Large intestine (tissue), 12 donors: ENCODE data around the gene LDB2. TPM values are rescaled to one million over a fixed set of nuclear protein-coding genes. Genes with fewer than 3 reads are reported as not detected.
"Not testable (repeated sequence)": the region's sequence is repeated elsewhere in the genome, so short reads cannot be mapped to it uniquely, and the experiment has no call there.

Experiments
- DNase-seq, 2 donors: peaks; one replicate each; pipeline versions ENCODE4 v3.0.0 to v3.0.0-alpha.2; 2013
- H3K27ac ChIP-seq: one replicate; pipeline ENCODE4 v1.5.1; 2013; ENCODE audit warnings: low read length
- H3K27me3 ChIP-seq: 2 replicates; pipeline ENCODE4 v1.6.1; 2013; ENCODE audit warnings: low read length; ENCODE audit not compliant: control insufficient read depth, insufficient read depth
- H3K36me3 ChIP-seq: 2 replicates; pipeline ENCODE4 v1.6.1; 2013; ENCODE audit warnings: low read length; ENCODE audit not compliant: control insufficient read depth, insufficient read depth
- H3K4me1 ChIP-seq: one replicate; pipeline ENCODE4 v1.6.1; 2013; ENCODE audit warnings: low read length; ENCODE audit not compliant: control insufficient read depth, insufficient read depth
- H3K4me3 ChIP-seq: one replicate; pipeline ENCODE4 v1.5.1; 2013; ENCODE audit warnings: low read length
- H3K9me3 ChIP-seq: one replicate; pipeline ENCODE4 v1.6.1; 2013; ENCODE audit warnings: mild to moderate bottlenecking, low read depth, low read length, moderate library complexity; ENCODE audit not compliant: control insufficient read depth
- WGBS: methylation state at CpG from one replicate; pipeline ENCODE4 v1.1.5; 2013; ENCODE audit warnings: low lambda C conversion rate; ENCODE audit not compliant: insufficient coverage; 5-methylcytosine and 5-hydroxymethylcytosine counted together
- long read RNA-seq, 11 donors: transcript quantifications; one replicate each; lab custom pipeline, GENCODE V29; 2026
- polyA plus RNA-seq: library from polyadenylated mRNA; unstranded; fragments of 120-200 nt; gene quantifications from one replicate; pipeline ENCODE4 v1.2.1, GENCODE V29; 2013

The LDB2 gene
- 17.2 TPM for polyA plus RNA-seq
- long read RNA-seq, donor 1, partial matches to known transcripts: 0 of 2 reads
- long read RNA-seq, donor 1, other reads (novel, unspliced or antisense): 0 of 2 reads
- long read RNA-seq, donor 2, partial matches to known transcripts: 0 of 1 reads
- long read RNA-seq, donor 2, other reads (novel, unspliced or antisense): 0 of 1 reads
- long read RNA-seq, donor 3, partial matches to known transcripts: 0 of 2 reads
- long read RNA-seq, donor 3, other reads (novel, unspliced or antisense): 0 of 2 reads
- long read RNA-seq, donor 4: 0 reads
- long read RNA-seq, donor 5, partial matches to known transcripts: 0 of 3 reads
- long read RNA-seq, donor 5, other reads (novel, unspliced or antisense): 0 of 3 reads
- long read RNA-seq, donor 6, partial matches to known transcripts: 0 of 6 reads
- long read RNA-seq, donor 6, other reads (novel, unspliced or antisense): 0 of 6 reads
- long read RNA-seq, donor 7: 0 reads
- long read RNA-seq, donor 8, partial matches to known transcripts: 0 of 3 reads
- long read RNA-seq, donor 8, other reads (novel, unspliced or antisense): 0 of 3 reads
- long read RNA-seq, donor 9, partial matches to known transcripts: 0 of 1 reads
- long read RNA-seq, donor 9, other reads (novel, unspliced or antisense): 0 of 1 reads
- long read RNA-seq, donor 10, partial matches to known transcripts: 0 of 3 reads
- long read RNA-seq, donor 10, other reads (novel, unspliced or antisense): 0 of 3 reads
- long read RNA-seq, donor 11, partial matches to known transcripts: 0 of 1 reads
- long read RNA-seq, donor 11, other reads (novel, unspliced or antisense): 0 of 1 reads

- no peaks in the 10 kb centered on the region for H3K9me3 ChIP-seq
- no peaks in the 10 kb centered on the region for H3K27me3 ChIP-seq
- H3K4me3 ChIP-seq: peak within 1 kb of the TSS; percentile 48
- no peaks in the 10 kb centered on the region for H3K4me1 ChIP-seq
- DNase-seq: peak; percentile 45 to 55
- WGBS: no CpG with 5 or more reads among the region's 18 CpGs
- no peaks in the 10 kb centered on the region for H3K36me3 ChIP-seq
- peak within 1 kb of the TSS; percentile 30 for H3K27ac ChIP-seq
These were observed at the start of gene LDB2 for GRCh38 chr4:16897991-16898827. TSS of gene LDB2 (minus strand) at chr4:16898645.

- Histone ChIP-seq H3K27ac (no peak overlapping the region), H3K9me3 (no peaks in the 10 kb centered on the region), H3K36me3 (no peaks in the 10 kb centered on the region), H3K4me1 (no peaks in the 10 kb centered on the region), H3K4me3 (no peak overlapping the region), H3K27me3 (no peaks in the 10 kb centered on the region)
- DNase-seq: no peak
- no CpG with 5 or more reads among the region's 14 CpGs for WGBS
These were observed 44.0 kb upstream of the LDB2 start for GRCh38 chr4:16942491-16942890.

- WGBS: 100% methylated on average over 1 of the region's 2 CpGs
- Histone ChIP-seq H3K27ac (no peak overlapping the region), H3K9me3 (no peaks in the 10 kb centered on the region), H3K36me3 (no peaks in the 10 kb centered on the region), H3K27me3 (no peaks in the 10 kb centered on the region), H3K4me1 (no peaks in the 10 kb centered on the region), H3K4me3 (no peak overlapping the region)
- no peak for DNase-seq
These were observed 40.7 kb upstream of the LDB2 start for GRCh38 chr4:16939178-16939577.

DNA sequence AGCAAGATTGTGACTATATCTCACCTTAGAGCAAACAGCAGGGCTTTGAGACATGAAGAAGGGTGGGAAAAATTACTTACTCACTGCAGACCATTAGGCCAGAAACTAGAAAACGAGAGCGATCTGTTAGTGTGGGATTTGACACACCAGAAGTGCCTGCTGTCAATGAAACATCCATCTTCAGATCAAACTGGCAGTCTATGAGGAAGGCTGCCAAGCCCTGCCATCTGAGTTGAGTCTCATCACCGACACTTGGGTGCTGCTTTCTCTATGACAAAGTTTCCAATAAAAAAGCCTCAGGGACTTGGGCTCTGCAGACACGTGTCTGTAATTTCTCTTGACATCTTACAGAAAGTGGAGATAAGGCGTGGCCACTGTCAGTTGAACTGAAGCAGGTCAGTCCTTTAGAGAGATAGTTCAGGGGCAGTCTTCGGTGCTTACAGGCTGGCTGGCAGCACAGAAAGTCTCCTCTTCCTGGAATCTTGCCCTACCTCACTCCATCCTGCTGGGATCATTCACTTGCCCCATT is 40.1 kb upstream of the LDB2 start:
- DNase-seq: no peak
- no peaks in the 10 kb centered on the region for H3K36me3 ChIP-seq
- no peaks in the 10 kb centered on the region for H3K9me3 ChIP-seq
- no CpG with 5 or more reads among the region's 6 CpGs for WGBS
- no peaks in the 10 kb centered on the region for H3K27me3 ChIP-seq
- no peaks in the 10 kb centered on the region for H3K4me1 ChIP-seq
- no peak overlapping the region for H3K27ac ChIP-seq
- no peak overlapping the region for H3K4me3 ChIP-seq

GRCh38 chr4:16931339-16932305 is 33.2 kb upstream of the LDB2 start:
- no peaks in the 10 kb centered on the region for H3K9me3 ChIP-seq
- 40% methylated on average over 3 of the region's 5 CpGs for WGBS

DNA sequence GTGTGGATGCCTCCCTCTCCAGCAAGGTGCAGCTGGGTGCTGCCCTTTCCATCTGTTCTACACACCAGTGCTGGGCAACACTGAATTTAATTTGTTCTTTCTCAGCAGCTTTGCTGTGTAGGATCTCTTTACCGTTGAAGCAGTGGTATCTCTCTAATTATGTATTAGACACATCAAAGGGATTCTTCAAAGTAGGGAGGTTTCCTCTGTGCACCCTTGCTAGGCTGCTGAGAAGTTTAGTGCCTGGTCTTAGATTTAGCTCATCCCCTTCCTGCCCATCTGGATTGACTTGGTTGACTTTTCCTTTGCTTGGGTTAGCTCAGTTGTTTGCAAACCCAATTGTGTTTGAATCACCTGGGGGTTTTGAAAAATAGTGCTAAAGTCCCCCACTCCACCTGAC is 27.8 kb upstream of the LDB2 start:
- no peaks in the 10 kb centered on the region for H3K9me3 ChIP-seq
- no peak overlapping the region for H3K27ac ChIP-seq
- no peak overlapping the region for H3K4me3 ChIP-seq
- 40% methylated on average over 1 of the region's 1 CpG for WGBS
- DNase-seq: no peak
- H3K4me1 ChIP-seq: no peaks in the 10 kb centered on the region
- H3K36me3 ChIP-seq: no peaks in the 10 kb centered on the region
- no peaks in the 10 kb centered on the region for H3K27me3 ChIP-seq

More at GRCh38 chr4:16931339-16932305, 33.2 kb upstream of the LDB2 start:
- Histone ChIP-seq H3K27me3 (no peaks in the 10 kb centered on the region), H3K27ac (no peak overlapping the region), H3K4me3 (no peak overlapping the region), H3K4me1 (no peaks in the 10 kb centered on the region), H3K36me3 (no peaks in the 10 kb centered on the region)
- no peak for DNase-seq

DNA sequence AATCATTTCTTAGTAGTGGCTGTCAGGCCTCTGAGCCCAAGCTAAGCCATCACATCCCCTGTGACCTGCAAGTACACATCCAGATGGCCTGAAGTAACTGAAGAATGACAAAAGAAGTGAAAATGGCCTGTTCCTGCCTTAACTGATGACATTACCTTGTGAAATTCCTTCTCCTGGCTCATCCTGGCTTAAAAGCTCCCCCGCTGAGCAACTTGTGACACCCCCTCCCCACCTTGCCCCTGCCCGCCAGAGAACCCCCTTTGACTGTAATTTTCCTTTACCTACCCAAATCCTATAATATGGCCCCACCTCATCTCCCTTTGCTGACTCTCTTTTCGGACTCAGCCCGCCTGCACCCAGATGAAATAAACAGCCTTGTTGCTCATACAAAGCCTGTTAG is 20.3 kb upstream of the LDB2 start:
- H3K27me3 ChIP-seq, H3K9me3 ChIP-seq, H3K4me3 ChIP-seq, H3K27ac ChIP-seq, H3K4me1 ChIP-seq, DNase-seq, H3K36me3 ChIP-seq: not testable (repeated sequence)
- 92% methylated on average over 2 of the region's 4 CpGs for WGBS

DNA sequence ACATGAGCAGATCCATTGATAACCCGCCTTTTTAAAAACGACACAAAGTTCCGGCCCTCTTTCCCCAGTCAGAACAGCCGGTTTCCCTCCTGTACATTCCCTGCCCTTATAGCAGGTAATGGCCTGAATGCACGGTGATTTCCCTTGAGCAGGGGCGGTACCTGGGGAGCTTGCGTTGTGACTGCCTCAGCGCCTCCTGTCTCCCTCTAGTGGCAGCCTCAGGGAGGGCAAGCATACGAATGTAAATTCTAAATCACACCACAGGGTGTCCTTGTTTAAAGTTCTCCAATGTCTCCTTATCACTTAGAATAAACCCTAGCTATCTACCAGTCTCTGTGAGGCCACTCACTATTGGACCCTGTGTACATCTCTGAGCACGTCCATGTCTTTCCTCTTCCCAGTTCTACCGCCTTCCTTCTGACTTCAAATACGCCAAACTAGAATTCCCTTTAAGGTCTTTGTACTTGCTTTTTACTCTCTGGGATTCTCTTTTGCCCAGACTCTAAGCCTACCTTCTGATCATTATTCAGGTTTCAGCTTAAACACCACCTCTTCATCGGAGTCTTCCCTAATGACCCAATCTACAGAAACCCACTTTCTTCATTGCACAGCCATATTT is 18.4 kb upstream of the LDB2 start:
- no peaks in the 10 kb centered on the region for H3K9me3 ChIP-seq
- no peaks in the 10 kb centered on the region for H3K36me3 ChIP-seq
- no peak overlapping the region for H3K4me3 ChIP-seq
- no peaks in the 10 kb centered on the region for H3K4me1 ChIP-seq
- no peak overlapping the region for H3K27ac ChIP-seq
- H3K27me3 ChIP-seq: no peaks in the 10 kb centered on the region
- 85% methylated on average over 3 of the region's 13 CpGs for WGBS
- DNase-seq: no peak

- Histone ChIP-seq H3K27ac (no peak overlapping the region), H3K4me1 (no peaks in the 10 kb centered on the region), H3K36me3 (no peaks in the 10 kb centered on the region), H3K4me3 (no peak overlapping the region), H3K9me3 (no peaks in the 10 kb centered on the region), H3K27me3 (no peaks in the 10 kb centered on the region)
- no peak for DNase-seq
- WGBS: no CpG with 5 or more reads among the region's 2 CpGs
These were observed 17.6 kb upstream of the LDB2 start for GRCh38 chr4:16916031-16916430.
